Right ventricle myocardium inferior (tissue), 1 donor: ENCODE measurements around the gene TOP2A. TPM values are rescaled to one million over a fixed set of nuclear protein-coding genes. Genes with fewer than 3 reads are reported as not detected.

Experiments
- ATAC-seq: fragments of 200-7000 bp; cut with Tn5 transposase; one replicate; pipeline ENCODE4 v1.9.1; 2020; ENCODE audit warnings: mild to moderate bottlenecking, moderate library complexity
- DNase-seq: peaks from one replicate; pipeline ENCODE4 v3.0.0; 2021; ENCODE audit errors: missing footprints
- intact Hi-C: fragments of 100-400 bp; cut with DNase I; formaldehyde crosslinking; loops from one replicate; pipeline ENCODE4 v1.11.0; 2022
- total RNA-seq: library from RNA; stranded (reverse); fragmentation: NEBNext Ultra II Directional; extraction: Animal tissue kit (Norgen Biotek cat#: 25700); gene quantifications from one replicate; pipeline ENCODE4 v1.2.1, GENCODE V29; 2021
- donor health status: DM: no; HTN: yes; CAD: no; lungs with severe emphysema.

TOP2A gene
- total RNA-seq, 1 donor from 2014 or later, result 3.0 TPM

DNA sequence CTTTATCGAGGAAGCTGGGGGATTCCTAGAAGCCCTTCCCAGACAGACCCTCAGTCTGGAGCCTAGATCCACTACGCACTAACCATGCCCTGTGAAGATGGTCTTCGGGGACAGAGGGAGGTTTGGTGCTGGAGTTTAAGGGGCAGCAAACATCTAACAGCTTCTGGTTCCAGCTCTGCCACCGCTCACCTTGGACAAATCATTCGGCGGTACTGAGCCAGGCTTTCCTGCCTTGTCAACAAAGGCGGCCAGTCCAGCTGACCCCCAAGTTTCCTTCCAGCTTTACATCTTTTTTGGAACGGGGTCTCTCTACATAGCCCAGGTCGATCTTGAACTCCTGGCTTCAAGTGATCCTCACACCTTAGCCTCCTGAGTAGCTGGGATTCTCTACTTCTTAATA lies 52.8 kb downstream of the TOP2A start:
- no peak for ATAC-seq
- intact Hi-C loops, result no loop called here

DNA sequence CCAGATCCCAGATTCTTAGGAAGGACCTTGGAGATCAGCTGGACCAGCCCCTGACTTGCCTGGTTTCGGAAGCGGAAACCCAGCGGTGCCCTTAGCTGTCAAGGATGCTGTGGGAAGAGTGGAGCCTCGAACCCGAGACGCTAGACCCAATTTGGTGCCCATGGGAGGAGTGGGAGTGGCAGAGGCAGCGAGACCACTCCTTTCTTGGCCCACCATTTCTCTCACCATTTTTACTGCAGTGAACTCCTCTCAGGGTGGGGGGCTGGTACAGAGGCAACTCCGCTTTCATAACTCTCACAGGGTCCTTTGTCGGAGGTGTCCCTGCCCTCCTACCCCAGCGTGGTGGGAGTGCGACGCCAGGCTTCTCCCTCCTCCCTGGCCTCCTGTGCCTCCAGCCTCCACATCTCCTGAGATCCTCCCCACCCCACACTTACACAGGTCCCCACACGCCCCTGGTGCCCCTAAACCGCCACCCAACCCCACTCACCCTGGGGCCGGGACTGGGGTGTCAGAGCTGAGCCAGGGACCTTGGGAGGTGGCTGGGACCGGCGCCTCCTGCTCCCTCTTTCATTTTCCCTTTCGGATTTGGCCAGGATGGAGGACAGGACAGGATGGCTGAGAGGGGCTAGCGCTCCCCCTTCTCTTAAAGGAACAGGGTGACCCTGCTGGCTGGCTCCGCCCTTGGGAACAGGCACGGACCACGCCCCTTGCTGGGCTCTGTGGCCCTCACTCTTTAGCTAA lies 53.4 kb downstream of the TOP2A start, which contains the start of gene GJD3:
GJD3 (minus strand) TSS at position 617 of the 741 bp plus-strand sequence. CDS start 922 bp downstream, outside the sequence.
- ATAC-seq (no peak), DNase-seq (no peak)
- intact Hi-C loops, result no loop called here

More for the DNA sequence above, 52.8 kb downstream of the TOP2A start:
- no peak for DNase-seq

DNA sequence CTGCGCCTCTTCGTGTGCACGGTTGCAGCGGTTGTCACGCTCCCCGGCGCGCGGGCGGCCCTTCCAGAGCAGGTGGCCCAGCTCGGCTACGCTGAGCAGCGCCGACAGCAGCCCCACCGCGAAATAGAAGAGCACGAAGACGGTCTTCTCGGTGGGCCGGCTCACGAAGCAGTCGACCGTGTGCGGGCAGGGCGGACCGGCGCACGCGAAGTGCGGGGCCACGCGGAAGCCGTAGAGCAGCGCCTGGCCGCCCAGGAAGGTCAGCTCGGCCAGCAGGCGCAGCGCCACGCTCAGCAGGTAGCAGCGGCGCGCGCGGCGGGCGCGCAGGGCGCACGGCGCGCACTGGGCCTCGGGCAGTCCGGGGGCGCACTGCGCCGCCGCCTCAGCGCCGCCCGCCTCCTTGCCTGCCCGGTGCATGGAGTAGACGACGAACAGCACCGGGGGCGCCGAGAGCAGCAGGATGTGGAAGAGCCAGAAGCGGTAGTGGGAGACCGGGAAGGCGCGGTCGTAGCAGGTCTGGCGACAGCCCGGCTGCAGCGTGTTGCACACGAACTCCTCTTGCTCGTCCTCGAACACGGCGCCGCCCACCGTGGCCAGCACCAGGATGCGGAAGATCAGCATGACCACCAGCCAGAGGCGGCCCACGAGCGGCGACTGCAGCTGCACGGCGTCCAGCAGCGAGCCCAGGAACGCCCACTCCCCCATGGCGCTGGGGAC lies 54.4 kb downstream of the TOP2A start:
- intact Hi-C loops, result no loop called here
- ATAC-seq (no peak), DNase-seq (no peak)

DNA sequence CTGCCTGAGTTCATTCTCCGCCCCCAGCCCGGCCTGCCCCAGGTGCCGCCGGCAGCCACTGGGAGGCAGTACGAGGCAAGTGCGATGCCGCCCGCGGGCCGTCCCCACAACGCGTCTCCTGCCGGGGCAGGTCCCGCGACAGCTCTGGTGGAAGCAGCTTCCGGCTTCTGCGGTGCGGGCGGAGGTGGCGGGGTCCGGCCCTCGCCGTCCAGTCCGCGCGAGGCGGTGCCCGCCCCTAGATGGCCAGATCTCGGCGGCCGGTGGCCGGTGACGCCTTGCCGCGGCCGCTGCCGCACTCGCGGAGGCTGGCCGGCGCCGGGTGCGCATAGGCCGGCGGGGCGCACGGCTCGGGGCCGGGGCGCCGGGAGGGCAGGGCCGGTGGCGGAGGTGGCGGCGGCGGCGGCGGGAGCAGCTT lies 55.0 kb downstream of the TOP2A start:
- ATAC-seq, result peak; percentile 14
- intact Hi-C loops, result no loop called here
- peak; percentile 87 for DNase-seq

- no peak for DNase-seq
- no peak for ATAC-seq
- intact Hi-C loops, result no loop called here
Observed at GRCh38 chr17:40361925-40362695, 55.6 kb downstream of the TOP2A start.

DNA sequence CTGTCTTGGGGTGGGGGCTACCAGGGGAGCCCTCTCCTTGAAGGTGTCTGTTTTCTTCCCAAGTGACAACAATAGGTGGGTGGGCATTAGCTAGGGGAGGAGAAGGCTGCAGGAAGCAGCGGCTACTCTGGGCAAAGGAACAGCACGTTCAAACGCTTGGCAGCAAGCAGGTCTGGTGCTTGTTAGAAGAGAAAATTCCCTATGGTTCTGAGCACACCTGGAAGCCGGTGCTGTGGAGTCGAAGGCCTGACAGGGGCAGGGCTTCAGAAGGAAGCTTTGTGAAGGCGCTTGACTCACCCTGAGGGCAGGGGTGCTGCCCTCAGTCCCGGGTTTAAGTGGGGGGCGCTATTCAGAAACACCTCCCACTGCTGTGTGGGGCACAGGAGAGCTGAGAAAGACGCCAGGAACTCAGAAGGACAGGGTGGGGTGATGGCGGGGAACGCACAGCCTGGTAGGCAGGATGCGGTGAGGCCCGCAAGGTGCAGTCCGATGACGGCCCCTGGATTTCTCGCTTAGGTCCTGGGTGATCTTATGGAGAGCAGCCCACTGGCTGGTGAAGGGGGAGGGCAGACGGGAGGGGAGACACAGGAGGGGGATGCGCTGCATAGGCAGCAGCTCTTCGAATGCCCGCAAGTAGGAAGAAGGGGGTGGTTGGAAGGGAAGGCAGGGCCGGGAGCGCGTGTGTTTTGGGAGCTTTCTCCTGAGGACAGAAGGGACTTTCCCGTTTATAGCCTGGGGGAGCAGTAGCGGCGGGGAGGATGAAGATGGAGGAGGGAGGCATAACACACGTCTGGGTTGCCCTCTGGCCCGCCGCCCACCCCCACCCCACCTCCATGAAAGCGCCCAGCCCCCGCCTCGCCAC lies 56.4 kb downstream of the TOP2A start:
- intact Hi-C loops, result no loop called here
- ATAC-seq (no peak), DNase-seq (no peak)

- no peak for ATAC-seq
- DNase-seq, result no peak
- intact Hi-C loops, result no loop called here
Observed at GRCh38 chr17:40360091-40360490, 57.6 kb downstream of the TOP2A start.

- intact Hi-C loops, result loop anchor here (1.0 to 5.0 kb wide), 4 partner anchors 39 to 202 kb away; no protein-coding TSS in a partner anchor
- ATAC-seq, result peak; percentile 74
- DNase-seq, result peak; percentile 96
Observed at GRCh38 chr17:40358323-40359038, 59.2 kb downstream of the TOP2A start.

DNA sequence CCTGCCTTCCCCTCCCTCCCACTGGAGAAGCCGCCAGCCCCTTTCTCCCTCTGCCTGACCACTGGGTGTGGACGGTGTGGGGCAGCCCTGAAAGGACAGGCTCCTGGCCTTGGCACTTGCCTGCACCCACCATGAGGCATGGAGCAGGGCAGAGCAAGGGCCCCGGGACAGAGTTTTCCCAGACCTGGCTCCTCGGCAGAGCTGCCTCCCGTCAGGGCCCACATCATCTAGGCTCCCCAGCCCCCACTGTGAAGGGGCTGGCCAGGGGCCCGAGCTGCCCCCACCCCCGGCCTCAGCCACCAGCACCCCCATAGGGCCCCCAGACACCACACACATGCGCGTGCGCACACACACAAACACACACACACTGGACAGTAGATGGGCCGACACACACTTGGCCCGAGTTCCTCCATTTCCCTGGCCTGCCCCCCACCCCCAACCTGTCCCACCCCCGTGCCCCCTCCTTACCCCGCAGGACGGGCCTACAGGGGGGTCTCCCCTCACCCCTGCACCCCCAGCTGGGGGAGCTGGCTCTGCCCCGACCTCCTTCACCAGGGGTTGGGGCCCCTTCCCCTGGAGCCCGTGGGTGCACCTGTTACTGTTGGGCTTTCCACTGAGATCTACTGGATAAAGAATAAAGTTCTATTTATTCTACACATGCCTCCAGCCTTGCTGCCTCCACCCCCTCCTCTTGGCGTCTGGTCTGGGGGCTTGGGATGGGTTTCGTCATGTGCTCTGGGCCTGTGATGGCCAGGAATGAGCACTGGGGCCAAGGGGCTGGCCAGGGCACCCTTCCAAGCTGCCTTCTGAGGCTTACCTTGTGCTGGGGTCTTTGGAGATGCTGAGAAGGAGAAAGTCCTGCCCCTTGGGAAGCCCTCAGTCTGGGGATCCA lies 60.5 kb downstream of the TOP2A start:
- ATAC-seq, result no peak
- DNase-seq, result no peak
- intact Hi-C loops, result loop anchor here (5.0 kb wide), 1 partner anchor 40 kb away; no protein-coding TSS in a partner anchor

GRCh38 chr17:40355804-40356758 lies 61.6 kb downstream of the TOP2A start:
- intact Hi-C loops, result loop anchor here (1.0 to 5.0 kb wide), 2 partner anchors 41 to 53 kb away; no protein-coding TSS in a partner anchor
- DNase-seq (peak; percentile 80), ATAC-seq (peak; percentile 39)

- DNase-seq (peak; percentile 87), ATAC-seq (peak; percentile 67)
- intact Hi-C loops, result loop anchor here (1.0 to 5.0 kb wide), 2 partner anchors 42 to 52 kb away; no protein-coding TSS in a partner anchor
Observed at GRCh38 chr17:40355123-40355803, 62.4 kb downstream of the TOP2A start.

DNA sequence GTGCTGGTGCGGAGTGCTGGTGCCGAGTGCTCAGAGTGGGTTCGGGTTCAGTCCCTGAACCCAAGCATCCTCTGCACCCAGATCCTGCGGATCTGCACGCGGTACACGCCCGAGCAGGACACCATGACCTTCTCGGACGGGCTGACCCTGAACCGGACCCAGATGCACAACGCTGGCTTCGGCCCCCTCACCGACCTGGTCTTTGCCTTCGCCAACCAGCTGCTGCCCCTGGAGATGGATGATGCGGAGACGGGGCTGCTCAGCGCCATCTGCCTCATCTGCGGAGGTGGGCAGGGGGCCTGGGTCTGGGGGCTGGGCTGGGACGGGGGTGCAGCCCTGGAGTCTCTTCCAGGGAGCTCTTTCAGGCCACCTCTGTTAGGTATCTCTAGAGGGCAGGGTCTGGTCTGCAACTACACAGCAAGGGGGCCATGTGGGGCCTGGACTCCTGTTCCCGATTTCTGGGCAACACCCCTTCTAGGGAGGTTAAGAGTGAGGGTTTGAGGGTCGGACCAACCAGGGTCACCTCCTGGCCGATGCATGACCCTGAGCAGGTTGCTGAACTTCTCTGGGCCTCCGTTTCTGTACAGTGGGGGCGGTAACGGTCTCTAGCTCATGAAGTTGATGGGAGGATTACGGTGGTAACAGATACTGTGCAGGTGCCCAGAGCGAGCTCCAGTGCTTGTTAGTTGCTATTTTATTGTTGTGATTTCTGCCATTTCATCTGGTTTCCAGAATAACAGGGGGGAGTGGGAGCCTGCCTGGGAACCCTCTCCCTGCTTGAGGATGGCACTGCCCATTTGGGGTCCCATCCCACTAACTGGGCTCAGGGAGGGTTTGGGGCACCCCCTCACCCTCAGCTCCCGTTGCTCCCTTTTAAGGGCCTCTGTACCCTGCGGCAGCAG lies 63.2 kb downstream of the TOP2A start:
- intact Hi-C loops, result loop anchor here (1.0 to 5.0 kb wide), 3 partner anchors 43 to 137 kb away; partner anchors contain the start of gene WIPF2
- no peak for DNase-seq
- no peak for ATAC-seq

- no peak for DNase-seq
- no peak for ATAC-seq
- intact Hi-C loops, result loop anchor here (5.0 kb wide), 1 partner anchor 136 kb away; the partner anchor contains the start of gene WIPF2
Observed at GRCh38 chr17:40352779-40353394, 64.8 kb downstream of the TOP2A start.
